HG03064 (cell line): Measurements from ENCODE around the gene TJP3.

ENCODE experiments used
- ATAC-seq: cut with Tn5 transposase; IDR thresholded peaks from one replicate; pipeline ENCODE4 v1.9.1; 2021; ENCODE audit warnings: low read depth; ENCODE audit not compliant: unreplicated experiment

Gene TJP3

DNA sequence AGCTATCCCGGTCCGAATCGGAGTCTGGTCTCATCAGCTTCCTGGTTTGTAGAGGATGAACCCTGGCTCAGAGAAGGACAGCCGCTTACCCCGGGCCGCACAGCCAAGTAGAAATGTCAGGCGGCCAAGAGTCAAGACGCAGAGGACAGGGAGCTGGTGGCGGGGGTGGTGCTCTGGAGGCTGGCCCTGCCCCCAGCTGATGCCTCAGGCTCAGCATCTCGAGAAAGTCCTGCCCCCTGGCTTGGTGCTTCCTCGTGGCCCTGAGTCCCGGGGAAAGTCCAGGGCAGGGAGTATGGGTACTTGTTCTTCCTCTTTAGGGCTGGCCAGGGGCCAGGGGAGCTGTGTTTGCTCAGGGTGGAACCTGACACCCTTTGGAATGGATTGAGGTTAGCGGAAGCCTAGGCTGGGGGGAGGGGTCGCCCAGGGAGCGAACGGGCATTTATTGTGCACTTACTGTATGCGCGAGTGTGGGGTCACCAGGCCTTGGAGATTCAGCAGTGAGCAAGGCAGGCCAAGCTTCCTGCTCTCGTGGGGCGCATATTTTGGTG, 2.2 kb downstream of the TJP3 start:
- no peak for ATAC-seq

DNA sequence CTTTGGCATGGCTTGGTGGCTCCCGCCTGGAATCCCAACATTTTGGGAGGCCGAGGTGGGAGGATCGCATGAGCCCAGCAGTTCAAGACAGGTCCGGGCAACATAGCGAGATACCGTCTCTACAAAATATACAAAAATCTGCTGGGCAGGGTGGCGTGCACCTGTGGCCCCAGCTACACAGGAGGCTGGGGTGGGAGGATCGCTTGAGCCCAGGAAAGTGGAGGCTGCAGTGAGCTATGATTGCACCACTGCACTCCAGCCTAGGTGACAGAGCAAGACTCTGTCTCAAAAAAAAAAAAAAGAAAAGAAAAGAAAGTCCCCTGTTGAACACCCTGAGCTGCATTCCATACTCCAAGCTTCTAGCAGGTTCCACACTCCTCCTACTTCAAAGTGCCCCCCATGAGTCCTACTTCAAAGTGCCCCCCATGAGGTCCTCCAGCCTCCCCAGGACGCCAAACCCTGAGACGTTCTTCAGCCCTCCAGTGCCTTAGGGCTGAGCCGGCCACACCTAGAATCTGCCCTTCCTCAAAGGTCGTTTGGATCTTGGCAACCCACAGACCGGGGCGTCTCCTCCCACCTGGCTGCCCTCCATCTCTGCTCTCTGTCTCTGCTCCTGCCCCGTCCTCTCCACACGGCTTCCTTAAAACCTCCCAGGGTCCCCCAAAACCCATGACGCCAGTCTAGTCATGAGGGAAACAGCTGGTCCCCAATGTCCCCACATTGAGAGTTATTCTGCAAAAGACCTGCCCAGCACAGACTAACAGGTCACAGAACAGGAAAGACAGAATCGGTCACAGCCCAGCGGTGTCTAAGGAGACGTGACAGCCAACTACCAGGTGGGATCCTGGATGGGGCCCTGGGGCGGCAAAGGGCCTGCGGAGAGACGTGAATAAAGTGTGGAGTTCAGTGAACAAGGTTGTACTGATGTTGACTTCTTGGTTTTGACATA, 4.8 kb downstream of the TJP3 start:
- ATAC-seq, result no peak

DNA sequence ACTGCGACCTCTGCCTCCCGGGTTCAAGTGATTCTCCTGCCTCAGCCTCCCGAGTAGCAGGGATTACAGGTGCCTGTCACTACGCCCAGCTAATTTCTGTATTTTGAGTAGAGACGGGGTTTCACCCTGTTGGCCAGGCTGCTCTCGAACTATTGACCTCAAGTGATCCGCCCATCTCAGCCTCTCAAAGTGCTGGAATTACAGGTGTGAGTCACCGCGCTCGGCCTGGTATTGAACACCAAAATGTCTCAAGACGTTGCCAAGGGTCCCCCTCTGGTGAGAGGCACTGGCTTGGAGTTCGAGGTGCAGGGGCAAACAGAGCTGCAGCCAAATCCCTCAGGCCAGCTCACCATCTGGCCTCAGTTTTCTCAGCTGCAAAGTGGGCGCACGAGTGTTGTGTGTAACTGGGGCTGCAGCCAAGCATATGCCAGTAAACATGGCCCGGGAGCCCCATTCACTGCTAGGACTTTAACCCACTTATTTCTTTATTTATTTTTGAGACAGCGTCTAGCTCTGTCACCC, 8.0 kb downstream of the TJP3 start:
- ATAC-seq, result no peak

DNA sequence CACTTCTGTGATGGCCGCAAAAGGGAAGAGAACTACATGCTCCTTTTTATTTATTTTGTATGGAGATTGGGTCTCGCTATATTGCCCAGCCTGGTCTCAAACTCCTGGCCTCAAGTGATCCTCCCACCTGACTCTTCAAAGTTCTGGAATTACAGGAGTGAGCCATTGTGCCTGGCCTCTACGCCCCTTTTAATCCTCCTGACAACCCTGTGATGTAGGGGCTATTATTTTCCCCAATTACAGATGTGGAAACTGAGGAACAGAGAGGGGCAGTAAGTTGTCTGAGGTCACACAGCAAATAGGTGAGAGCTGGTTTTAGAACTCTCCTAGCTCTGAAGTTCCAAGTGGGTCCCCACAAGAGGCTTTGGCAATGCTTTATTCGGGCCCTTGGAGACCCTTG, 11.7 kb downstream of the TJP3 start:
- no peak for ATAC-seq

DNA sequence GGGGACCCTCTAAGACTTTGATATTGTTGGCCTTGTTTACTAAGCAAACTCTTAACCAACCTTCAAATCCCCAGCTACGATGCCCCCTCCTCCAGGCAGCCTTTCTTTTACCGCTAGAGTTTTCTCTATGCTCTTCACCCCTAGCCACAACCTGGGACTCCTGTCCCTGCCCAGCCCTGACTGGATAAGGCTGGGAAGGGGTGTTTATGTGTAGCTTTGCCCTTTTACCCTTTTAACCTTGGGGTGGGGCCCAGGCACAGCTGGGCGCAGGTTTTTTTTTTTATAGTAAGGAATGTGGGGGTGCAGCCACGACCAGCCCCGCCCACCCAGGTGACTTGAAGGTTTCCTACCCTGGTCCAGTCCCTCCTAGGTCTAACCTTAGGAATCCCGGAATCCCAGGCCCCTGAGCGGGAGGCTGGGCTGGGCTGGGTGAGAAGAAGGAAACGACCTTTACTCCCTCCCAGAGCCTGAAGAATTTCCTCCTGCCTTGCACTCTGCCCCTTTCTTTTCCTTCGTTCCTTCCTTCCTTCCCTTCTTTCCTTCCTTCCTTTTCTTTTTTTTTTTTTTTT, 12.2 kb downstream of the TJP3 start:
- ATAC-seq, result no peak

DNA sequence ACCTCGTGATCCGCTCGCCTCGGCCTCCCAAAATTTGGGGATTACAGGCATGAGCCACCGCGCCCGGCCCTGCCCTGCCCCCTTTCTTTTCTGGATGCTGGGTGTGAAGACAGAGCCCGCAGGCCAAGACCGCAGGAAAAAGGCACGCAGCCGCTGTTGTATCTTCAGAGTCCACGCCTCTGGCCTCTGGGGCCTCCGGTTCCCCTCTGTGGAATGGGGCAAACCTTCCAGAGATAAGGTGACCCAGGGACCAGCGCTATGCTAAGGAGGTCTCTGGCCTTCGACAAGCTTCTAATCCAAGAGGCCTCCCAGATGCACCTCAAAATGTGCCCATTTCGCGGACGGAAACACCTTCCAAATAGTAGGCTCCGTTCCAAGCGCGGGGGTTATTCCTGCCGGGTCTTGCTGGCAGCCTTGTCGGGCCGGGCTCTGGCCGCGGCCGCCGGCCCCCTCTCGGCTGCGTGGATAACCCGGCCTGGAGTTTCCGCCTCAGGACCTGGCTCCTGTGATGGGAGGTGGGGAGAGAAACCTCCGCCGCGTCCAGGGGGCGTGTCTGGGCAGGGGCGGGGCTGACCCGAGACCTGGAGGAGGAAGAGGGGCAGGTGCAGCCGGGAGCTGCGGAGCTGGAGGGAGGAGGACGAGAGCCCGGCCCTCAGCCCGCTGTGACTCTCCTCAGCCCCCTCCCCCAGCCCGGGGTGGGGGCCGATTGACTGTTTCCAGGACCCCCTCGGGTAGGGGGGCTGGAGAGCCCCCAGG, 13.1 kb downstream of the TJP3 start:
- no peak for ATAC-seq

DNA sequence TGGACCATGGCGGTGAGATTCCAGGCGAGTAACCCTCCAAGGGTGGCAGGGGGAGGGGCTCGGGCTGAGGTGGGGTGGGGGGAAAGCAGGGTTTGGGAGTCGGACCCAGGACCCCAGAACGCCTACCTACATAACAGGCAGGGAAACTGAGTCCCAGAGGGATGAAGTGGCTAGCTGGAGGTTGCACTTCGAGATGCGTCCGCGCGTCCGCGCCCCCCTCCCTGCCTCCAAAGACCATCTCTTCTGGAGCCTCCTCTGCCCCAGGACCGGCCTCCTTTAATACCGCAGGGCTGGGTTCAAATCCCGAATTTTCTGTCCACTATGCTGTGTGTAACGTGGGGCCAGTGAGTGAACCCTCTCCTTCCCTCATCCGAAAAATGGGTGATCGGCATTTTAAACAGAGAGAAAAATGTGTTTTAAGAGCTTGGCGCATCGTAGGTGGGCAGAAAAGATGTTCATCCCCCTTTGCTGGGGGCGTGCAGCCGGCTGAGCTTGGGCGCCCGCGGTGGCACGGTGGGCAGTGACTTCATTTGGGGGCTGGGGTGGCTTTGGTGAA, 13.8 kb downstream of the TJP3 start:
- ATAC-seq, result no peak

DNA sequence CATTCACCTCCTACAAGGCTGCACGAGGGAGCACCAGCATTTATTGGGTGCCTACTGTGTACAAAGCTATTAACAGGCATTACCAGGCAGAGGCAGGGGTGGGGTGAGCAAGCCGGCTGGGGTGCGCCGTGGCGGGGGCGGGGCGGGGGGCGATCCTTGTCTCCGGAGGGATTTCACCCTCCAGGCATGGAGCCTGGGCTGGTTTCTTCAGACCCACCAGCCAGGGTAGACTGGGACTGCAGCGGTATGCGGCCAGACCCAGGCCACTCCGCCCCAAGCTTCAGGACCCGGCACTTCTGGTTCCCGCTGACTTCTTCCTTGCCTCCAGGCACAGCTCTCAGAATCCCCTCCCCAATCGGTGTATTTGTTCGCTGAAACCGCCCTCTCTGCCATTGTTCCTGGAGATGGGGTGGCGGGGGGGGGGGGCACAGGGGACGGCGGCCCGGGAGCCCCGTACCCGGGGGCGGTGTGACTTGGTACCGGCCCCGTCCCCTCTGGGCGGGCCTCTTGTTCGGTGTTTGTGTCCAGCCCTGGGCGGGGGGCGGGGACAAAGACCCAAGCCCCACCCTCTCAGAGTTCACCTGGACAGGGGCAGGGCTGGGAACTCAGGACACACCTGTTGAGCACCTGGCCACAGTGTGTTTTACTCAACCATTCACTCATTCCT, 14.4 kb downstream of the TJP3 start:
- no peak for ATAC-seq

DNA sequence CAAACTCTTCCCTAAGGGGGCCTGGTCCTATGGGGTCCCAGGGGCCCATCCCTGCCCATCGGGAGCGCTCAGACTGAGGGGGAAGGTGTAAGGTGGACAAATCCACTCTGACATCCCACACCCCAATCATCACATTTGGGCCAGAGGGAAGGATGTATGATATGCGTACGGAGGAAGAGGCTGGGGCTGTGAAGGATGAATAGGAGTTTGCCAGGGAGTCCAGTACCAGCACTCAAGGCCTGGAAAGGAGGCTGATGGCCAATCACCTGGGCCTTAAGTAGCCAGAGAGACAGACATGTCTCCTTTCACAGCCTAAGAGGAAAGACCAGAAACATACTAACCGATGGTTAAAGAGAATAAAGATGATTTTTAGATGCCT, 14.9 kb downstream of the TJP3 start:
- no peak for ATAC-seq

DNA sequence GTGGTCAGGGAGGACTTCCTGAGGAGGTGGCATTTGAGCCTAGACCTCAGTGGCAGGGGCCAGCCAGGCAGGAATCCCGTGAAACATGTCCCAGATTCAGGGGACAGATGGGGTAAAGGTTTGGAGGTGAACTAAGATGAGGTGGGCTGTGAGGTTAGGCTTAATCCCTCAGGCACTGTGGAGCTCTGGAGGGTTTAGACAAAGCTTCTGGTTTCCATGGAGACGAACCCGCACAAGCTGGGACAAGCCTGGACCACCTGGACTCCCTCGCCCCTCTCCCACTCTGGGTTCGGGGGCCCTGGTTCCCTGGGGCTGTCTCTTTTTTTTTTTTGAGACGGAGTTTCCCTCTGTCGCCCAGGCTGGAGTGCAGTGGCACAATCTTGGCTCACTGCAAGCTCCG, 15.7 kb downstream of the TJP3 start:
- no peak for ATAC-seq

DNA sequence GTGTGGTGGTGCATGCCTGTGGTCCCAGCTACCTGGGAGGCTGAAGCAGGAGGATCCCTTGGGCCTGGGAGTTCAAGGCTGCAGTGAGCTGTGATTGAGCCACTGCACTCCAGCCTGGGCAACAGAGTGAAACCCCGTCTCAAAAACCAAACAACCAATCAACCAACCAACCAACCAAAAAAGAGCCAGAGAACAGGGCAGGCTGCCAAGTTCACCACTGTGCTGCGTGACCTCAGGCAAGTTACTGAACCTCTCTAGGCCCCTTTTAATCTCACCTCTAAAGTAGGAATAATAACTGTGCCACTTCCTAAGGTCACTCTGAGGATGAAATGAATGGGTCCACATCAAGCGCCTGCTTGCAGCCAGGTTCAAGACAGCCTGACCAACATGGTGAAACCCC, 16.9 kb downstream of the TJP3 start:
- no peak for ATAC-seq

DNA sequence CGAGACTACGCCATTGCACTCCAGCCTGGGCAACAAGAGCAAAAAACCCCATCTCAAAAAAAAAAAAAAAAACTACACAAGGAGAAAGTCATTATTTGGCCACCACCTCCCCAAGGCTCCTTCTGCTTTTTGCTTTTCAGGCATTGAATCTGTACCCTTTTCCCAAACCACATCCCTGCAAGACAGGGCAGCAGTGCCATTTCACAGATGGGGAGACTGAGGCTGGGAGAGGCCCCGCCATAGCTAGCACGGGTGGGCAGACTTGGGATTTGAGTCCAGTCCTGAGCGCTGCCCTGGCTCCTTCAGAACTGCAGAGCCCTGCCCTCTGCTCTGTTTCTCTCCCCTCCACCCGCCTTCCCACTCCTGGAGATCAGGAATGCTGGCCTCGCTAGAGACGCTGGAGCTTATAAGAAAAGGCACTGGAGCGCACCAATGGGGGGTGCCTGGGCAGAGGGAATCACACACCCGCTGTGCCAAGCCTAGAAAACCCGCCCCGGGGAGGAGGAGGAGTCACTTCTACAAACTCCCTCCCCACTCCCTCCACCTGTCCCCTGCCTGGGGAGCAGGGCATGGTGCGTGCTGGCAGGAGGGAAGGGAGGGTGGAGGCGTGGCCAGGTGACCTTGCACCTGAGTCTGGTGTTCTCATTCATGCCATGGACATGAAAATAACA, 17.6 kb downstream of the TJP3 start:
- ATAC-seq, result no peak

DNA sequence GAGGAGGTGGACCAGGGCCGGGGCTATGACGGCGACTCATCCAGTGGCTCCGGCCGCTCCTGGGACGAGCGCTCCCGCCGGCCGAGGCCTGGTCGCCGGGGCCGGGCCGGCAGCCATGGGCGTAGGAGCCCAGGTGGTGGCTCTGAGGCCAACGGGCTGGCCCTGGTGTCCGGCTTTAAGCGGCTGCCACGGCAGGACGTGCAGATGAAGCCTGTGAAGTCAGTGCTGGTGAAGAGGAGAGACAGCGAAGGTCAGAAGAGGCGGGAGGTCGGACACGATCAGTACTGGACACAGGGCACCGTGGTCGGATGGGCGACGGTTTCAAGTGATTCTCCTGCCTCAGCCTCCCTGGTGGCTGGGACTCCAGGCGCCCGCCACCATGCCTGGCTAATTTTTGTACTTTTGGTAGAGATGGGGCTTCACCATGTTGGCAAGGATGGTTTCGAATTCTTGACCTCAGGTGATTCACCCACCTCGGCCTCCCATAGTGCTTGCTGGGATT, 22.3 kb downstream of the TJP3 start:
- ATAC-seq, result no peak

DNA sequence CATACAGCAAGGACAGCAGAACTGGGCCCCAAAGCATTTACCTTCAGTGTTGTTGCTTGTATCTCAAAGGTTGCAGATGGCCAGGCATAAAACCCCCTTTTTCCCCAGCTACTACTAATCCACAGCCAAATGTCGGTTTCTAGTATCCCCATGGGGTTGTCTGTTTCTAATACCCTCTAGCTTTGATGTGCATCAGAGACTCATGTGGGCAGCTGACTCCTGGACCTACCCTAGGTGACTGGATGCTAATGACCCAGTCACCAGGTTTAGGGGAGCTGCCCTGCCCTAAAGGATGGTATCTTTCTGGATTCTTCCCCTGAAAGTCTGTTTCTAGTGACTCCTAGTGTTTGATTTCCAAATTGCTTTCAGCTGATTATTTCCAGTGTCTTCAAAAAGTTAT, 23.9 kb downstream of the TJP3 start:
- ATAC-seq, result no peak

DNA sequence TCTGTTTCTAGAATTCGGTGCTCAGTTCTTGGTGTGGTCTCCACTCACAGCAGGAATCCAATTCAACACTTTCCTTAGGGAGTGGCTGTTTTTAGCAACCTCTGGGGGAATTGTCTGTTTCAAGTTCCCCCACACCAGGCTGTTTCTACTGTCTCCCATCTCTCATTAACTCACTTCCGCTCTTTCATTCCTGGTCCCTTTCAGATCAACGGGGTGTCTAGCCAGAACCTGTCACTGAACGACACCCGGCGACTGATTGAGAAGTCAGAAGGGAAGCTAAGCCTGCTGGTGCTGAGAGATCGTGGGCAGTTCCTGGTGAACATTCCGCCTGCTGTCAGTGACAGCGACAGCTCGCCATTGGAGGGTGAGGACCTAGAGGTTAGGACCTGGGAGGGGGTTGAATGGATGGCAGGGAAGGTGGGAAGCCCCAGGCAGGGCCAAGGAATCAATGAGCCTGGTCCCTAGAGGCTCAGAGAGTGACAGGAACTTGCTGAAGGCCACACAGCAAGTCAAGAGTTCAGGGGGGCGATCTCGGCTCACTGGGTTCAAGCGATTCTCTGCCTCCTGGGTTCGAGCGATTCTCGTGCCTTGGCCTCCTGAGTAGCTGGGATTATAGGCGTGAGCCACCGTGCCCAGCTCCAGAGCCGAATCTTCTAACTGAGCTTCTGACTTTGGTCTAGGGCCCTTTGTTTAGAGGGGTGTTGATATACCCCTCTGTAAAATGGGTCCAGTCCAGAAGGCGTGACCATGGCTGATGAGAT, 25.5 kb downstream of the TJP3 start:
- no peak for ATAC-seq

DNA sequence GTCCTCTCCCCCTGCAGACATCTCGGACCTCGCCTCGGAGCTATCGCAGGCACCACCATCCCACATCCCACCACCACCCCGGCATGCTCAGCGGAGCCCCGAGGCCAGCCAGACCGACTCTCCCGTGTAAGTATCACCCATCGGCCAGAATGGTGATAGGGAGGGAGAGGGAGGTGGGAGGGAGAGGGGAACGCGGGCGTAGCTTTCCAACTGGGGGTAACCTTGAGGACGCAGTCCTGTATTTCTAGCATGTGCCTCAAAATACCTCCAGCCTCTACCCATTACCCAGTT, 26.1 kb downstream of the TJP3 start:
- ATAC-seq, result no peak

DNA sequence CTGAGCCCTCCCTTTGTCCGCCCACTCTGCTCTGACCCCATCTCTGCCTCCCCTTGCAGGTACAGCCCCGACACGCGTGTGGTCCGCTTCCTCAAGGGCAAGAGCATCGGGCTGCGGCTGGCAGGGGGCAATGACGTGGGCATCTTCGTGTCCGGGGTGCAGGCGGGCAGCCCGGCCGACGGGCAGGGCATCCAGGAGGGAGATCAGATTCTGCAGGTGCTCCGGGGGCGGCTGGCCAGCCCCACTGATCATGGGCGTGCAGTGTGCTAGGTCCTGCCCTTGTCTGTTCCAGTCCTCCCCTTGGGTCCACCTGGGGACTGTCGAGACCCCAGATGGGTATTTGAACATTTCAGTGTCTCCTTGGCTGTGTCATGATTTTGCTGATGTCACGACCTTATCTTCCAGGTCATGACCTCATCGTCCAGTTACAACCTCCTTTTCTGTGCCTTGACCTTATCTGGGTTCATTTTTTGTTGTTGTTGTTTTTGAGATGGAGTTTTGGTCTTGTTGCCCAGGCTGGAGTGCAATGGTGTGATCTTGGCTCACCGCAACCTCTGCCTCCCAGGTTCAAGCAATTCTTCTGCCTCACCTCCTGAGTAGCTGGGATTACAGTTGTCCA, 28.0 kb downstream of the TJP3 start:
- no peak for ATAC-seq

DNA sequence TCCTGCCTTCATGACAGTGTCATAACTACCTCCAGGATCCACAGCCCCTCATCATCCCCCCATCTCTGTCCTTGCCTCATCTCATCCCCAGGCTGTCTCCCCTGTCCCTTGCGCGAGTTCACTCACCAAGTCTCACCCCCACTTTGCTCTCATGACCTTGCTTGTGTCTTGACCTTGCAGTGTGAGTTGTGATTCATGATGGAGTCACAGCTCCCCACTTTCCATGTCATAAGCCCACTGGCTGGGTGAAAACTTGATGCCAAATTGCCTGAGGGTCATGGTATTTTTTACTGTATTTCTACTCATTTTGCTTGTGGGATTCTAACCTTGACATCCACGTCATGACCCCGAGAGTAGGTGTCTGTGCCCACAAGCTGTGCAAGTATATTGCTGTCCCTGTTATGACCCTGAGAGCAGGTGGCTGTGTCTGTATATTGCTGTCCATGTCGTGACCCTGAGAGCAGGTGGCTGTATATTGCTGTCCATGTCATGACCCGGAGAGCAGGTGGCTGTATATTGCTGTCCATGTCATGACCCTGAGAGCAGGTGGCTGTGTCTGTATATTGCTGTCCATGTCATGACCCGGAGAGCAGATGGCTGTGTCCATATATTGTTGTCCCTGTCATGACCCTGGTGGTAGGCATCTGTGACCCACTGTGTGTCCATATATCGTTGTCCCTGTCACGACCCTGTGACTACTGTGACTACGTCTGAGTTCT, 29.5 kb downstream of the TJP3 start:
- no peak for ATAC-seq
